Uterus (tissue), 2 donors: ENCODE measurements around the gene CFAP69.

Source experiments
- CTCF ChIP-seq, 4 experiments: fragments of 200-600 bp in 2 of 4; fragments of 450-650 bp in 2 of 4; sonication (generic) in 2 of 4; IDR thresholded peaks; one replicate each; pipeline ENCODE4 v1.5.1; 2016 to 2019; ENCODE audit warnings: antibody characterized with exemption in 4 of 4, mild to moderate bottlenecking in 2 of 4, moderate library complexity in 1 of 4
- POLR2A ChIP-seq, 2 donors: fragments of 450-650 bp; IDR thresholded peaks; one replicate each; pipeline ENCODE4 v1.6.1; 2016; ENCODE audit warnings: antibody characterized with exemption in 2 of 2, mild to moderate bottlenecking in 1 of 2, moderate library complexity in 1 of 2

- TF ChIP-seq CTCF (IDR thresholded peaks at IDR 0.05) = no peak
- TF ChIP-seq POLR2A (IDR thresholded peaks at IDR 0.05) = no peak
Measured at GRCh38 chr7:90248706-90249105, 3.7 kb downstream of the CFAP69 start.
